Activated CD4-positive, alpha-beta T cell treated with anti-CD3 and anti-CD28 coated beads, Interleukin-2, amount 50 U/mL, for 48 hours (primary cell): ENCODE results near the gene BPGM.

Source experiments
- DNase-seq, 2 experiments: peaks; one replicate each; pipeline ENCODE4 v3.0.0-alpha.2; 2020

BPGM gene

GRCh38 chr7:134646425-134647305 is at the start of gene BPGM:
Gene BPGM, plus strand, starts transcription at chr7:134646853. Its CDS starts 14,655 bp downstream, at chr7:134661508.
- DNase-seq = peak; percentile 93 to 95

GRCh38 chr7:134599371-134599770 is 47.3 kb upstream of the BPGM start:
- no peak for DNase-seq

- DNase-seq = no peak
Observed at GRCh38 chr7:134601459-134601858, 45.2 kb upstream of the BPGM start.

GRCh38 chr7:134602881-134603451 is 43.7 kb upstream of the BPGM start:
- no peak for DNase-seq

GRCh38 chr7:134605978-134606923 is 40.4 kb upstream of the BPGM start:
- DNase-seq = peak; percentile 66

GRCh38 chr7:134611611-134612151 is 35.0 kb upstream of the BPGM start:
- DNase-seq = no peak

- no peak for DNase-seq
Observed at GRCh38 chr7:134612197-134612596, 34.5 kb upstream of the BPGM start.

GRCh38 chr7:134613623-134614347 is 32.9 kb upstream of the BPGM start:
- peak; percentile 8 to 34 for DNase-seq

- no peak for DNase-seq
Observed at GRCh38 chr7:134616611-134617010, 30.0 kb upstream of the BPGM start.

- DNase-seq = no peak
Observed at GRCh38 chr7:134618756-134619530, 27.7 kb upstream of the BPGM start.

GRCh38 chr7:134619627-134620331 is 26.9 kb upstream of the BPGM start:
- DNase-seq = no peak

- DNase-seq = no peak
Observed at GRCh38 chr7:134622303-134622995, 24.2 kb upstream of the BPGM start.

- DNase-seq = no peak
Observed at GRCh38 chr7:134623193-134623592, 23.5 kb upstream of the BPGM start.

- DNase-seq = no peak
Observed at GRCh38 chr7:134625550-134625949, 21.1 kb upstream of the BPGM start.

- DNase-seq = no peak
Observed at GRCh38 chr7:134627109-134627774, 19.4 kb upstream of the BPGM start.

- DNase-seq = no peak
Observed at GRCh38 chr7:134627775-134628153, 18.9 kb upstream of the BPGM start.

- DNase-seq = no peak
Observed at GRCh38 chr7:134629445-134629844, 17.2 kb upstream of the BPGM start.

GRCh38 chr7:134630237-134630636 is 16.4 kb upstream of the BPGM start:
- DNase-seq = no peak

GRCh38 chr7:134630893-134631292 is 15.8 kb upstream of the BPGM start:
- DNase-seq = no peak

GRCh38 chr7:134632052-134632451 is 14.6 kb upstream of the BPGM start:
- DNase-seq = no peak
